Measurements from ENCODE around the gene PRSS22. TPM values are rescaled to one million over a fixed set of nuclear protein-coding genes. Genes with fewer than 3 reads are reported as not detected.

The PRSS22 gene
- total RNA-seq, 2 donors from 2014 or later, result not detected

GRCh38 chr16:2855536-2855935 is 2.4 kb downstream of the PRSS22 start:
- H3K4me1 ChIP-seq, result peaks cover 0 to 9% of the 10 kb centered on the region in 2 donors
- no peak overlapping the region for H3K27ac ChIP-seq
- no peak overlapping the region for H3K4me3 ChIP-seq
- no peak for TF ChIP-seq CTCF (IDR thresholded peaks at IDR 0.05)
- H3K27me3 ChIP-seq, result peaks cover 0 to 12% of the 10 kb centered on the region in 2 donors
- no peak for DNase-seq (ENCODE audit: low spot score)
- peaks cover 0 to 12% of the 10 kb centered on the region in 2 donors for H3K9me3 ChIP-seq
- H3K36me3 ChIP-seq, result no peaks in the 10 kb centered on the region

- H3K27ac ChIP-seq, result no peak overlapping the region
- peaks cover 0 to 9% of the 10 kb centered on the region in 2 donors for H3K4me1 ChIP-seq
- peaks cover 0 to 12% of the 10 kb centered on the region in 2 donors for H3K9me3 ChIP-seq
- DNase-seq (ENCODE audit: low spot score), result no peak
- H3K36me3 ChIP-seq, result no peaks in the 10 kb centered on the region
- peaks cover 0 to 12% of the 10 kb centered on the region in 2 donors for H3K27me3 ChIP-seq
- no peak overlapping the region for H3K4me3 ChIP-seq
- TF ChIP-seq CTCF (IDR thresholded peaks at IDR 0.05), result peak in 1 of 2 donors; percentile 12
These were observed 3.2 kb downstream of the PRSS22 start for GRCh38 chr16:2854700-2855309.

GRCh38 chr16:2853531-2854073 is 4.4 kb downstream of the PRSS22 start:
- H3K27ac ChIP-seq, result no peak overlapping the region
- H3K4me1 ChIP-seq, result peaks cover 0 to 9% of the 10 kb centered on the region in 2 donors
- TF ChIP-seq CTCF (IDR thresholded peaks at IDR 0.05), result no peak
- no peaks in the 10 kb centered on the region for H3K36me3 ChIP-seq
- no peak for DNase-seq (ENCODE audit: low spot score)
- no peak overlapping the region for H3K4me3 ChIP-seq
- peaks cover 0 to 9% of the 10 kb centered on the region in 2 donors for H3K27me3 ChIP-seq
- peaks cover 0 to 12% of the 10 kb centered on the region in 2 donors for H3K9me3 ChIP-seq

- H3K27me3 ChIP-seq, result peaks cover 0 to 2% of the 10 kb centered on the region in 2 donors
- TF ChIP-seq CTCF (IDR thresholded peaks at IDR 0.05), result no peak
- peaks cover 0 to 12% of the 10 kb centered on the region in 2 donors for H3K9me3 ChIP-seq
- H3K4me1 ChIP-seq, result peaks cover 0 to 6% of the 10 kb centered on the region in 2 donors
- no peak for DNase-seq (ENCODE audit: low spot score)
- no peaks in the 10 kb centered on the region for H3K36me3 ChIP-seq
- no peak overlapping the region for H3K4me3 ChIP-seq
- no peak overlapping the region for H3K27ac ChIP-seq
These were observed 5.1 kb downstream of the PRSS22 start for GRCh38 chr16:2852731-2853507.

- Histone ChIP-seq H3K4me1 (no peaks in the 10 kb centered on the region), H3K27me3 (no peaks in the 10 kb centered on the region), H3K36me3 (no peaks in the 10 kb centered on the region), H3K4me3 (no peak overlapping the region), H3K9me3 (peaks cover 0 to 12% of the 10 kb centered on the region in 2 donors), H3K27ac (no peak overlapping the region)
- no peak for TF ChIP-seq CTCF (IDR thresholded peaks at IDR 0.05)
- DNase-seq (ENCODE audit: low spot score), result no peak
These were observed 5.8 kb downstream of the PRSS22 start for GRCh38 chr16:2852003-2852730.

Measured in right atrium auricular region (tissue), 2 donors.